ENCODE measurements around the gene CD58.

DNA sequence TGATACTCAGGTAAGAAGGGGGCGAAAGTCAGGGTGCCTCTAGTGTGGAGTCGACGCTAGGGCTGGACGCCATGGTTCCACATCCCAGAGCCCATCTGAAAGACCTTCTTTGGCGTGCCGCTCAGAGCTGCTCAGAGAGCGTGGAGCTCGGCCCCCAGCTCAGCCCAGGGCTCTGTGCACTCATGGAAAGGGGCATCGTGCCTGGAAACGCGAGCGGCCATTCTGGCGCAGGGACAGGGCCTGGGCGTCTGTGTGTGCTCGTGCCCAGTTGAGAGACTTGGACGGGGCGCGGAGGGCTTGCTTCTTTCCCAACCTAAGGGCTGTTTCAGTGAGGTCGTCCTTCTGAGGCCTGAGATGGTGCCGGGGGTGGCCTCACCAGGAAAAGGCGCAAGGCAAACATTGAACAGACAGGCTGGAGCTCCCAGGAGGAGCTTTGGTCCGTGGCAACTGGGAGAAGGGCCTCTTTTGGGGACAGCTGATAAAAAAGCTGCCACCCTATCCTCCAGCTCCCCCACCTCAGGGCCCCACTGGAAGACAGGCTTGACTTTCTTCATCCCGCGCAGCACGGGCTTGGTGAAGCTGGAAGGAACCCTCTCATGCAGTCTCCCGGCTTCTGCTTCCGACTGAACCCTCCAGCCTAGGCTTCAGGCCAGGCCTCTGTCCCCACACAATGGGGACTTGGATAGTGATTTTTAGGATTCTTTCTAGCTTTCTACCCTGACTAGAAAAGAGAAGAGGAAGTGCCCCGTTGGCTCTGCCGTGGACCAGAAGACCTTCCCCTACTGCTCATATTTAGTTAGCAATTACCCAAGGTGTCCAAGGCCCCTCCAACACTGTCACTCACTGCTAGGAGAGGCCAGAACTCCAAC is 77.1 kb downstream of the CD58 start:
- TF ChIP-seq POLR2A (IDR thresholded peaks at IDR 0.05; ENCODE audit: low read depth, low read length) (no peak), POLR2AphosphoS5 (IDR thresholded peaks at IDR 0.05; ENCODE audit: low read depth, low read length) (no peak), TAF1 (IDR thresholded peaks at IDR 0.05; ENCODE audit: low read depth, low read length) (no peak), PAX5 (IDR thresholded peaks at IDR 0.05; ENCODE audit: insufficient read depth, low read length, severe bottlenecking) (no peak)
